Astrocyte of the cerebellum (primary cell): ENCODE measurements around the gene ZNHIT6.

ENCODE experiments used
- DNase-seq: peaks from one replicate; pipeline ENCODE4 v3.0.0-alpha.2; 2011; ENCODE audit warnings: low read depth
- H3K4me3 ChIP-seq: 2 replicates; pipeline ENCODE4 v1.5.1; 2011; ENCODE audit warnings: mild to moderate bottlenecking, low read depth, low read length, moderate library complexity
- in situ Hi-C: cut with HindIII; loops from 2 replicates; pipeline ENCODE4 v1.10.0; 2017; ENCODE audit warnings: low sequenced_read_pairs
- TF ChIP-seq, protein P1 (sequence below): IDR thresholded peaks from 2 replicates; pipeline ENCODE4 v1.5.1; 2012; ENCODE audit warnings: low read length, low read depth, moderate library complexity, mild to moderate bottlenecking; ENCODE audit errors: missing control alignments

ZNHIT6 gene, protein sequence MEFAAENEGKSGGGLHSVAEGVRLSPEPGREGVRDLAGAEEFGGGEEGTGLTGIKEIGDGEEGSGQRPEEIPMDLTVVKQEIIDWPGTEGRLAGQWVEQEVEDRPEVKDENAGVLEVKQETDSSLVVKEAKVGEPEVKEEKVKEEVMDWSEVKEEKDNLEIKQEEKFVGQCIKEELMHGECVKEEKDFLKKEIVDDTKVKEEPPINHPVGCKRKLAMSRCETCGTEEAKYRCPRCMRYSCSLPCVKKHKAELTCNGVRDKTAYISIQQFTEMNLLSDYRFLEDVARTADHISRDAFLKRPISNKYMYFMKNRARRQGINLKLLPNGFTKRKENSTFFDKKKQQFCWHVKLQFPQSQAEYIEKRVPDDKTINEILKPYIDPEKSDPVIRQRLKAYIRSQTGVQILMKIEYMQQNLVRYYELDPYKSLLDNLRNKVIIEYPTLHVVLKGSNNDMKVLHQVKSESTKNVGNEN

DNA sequence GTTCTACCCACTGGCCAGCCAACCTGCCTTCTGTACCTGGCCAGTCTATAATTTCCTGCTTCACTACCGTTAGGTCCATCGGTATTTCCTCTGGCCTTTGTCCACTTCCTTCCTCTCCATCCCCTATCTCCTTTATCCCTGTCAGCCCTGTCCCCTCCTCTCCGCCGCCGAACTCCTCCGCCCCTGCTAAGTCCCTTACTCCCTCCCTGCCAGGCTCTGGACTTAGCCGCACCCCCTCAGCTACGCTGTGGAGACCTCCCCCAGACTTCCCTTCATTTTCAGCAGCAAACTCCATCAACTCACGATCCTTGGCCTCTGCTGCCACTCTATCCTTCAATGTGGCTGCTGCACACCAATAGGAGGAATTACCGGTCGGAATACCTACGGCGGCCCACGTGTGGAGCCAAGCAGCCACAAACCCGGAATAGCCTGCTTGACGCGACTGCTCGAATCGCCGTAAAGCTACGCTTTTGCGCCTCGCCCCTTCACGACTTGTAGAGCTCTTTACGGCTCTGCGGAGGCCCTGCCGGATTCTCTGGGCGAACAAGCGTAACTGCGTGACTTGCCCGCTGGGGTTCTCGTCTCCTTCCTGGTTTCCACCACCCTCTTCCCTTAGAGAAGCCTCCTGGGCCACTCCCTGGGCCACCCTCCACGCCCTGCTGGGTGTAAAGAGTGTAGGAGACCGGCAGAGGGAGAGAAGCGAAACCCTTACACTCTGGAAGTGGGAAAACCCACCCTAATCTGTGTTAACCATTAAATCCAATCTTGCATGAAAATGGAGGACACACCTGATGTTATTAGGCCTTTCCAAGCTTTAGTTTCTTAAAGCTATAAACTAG, at the start of gene ZNHIT6:
ZNHIT6 (minus strand) TSS at position 444 of the 839 bp plus-strand sequence; CDS start at position 295, 149 bp downstream.
- in situ Hi-C loops, result loop anchor here (10.0 kb wide), 1 partner anchor 393 kb away; no protein-coding TSS in a partner anchor
- H3K4me3 ChIP-seq, result peak within 1 kb of the TSS; percentile 87
- peak; percentile 88 for DNase-seq
- TF ChIP-seq, protein P1, sequence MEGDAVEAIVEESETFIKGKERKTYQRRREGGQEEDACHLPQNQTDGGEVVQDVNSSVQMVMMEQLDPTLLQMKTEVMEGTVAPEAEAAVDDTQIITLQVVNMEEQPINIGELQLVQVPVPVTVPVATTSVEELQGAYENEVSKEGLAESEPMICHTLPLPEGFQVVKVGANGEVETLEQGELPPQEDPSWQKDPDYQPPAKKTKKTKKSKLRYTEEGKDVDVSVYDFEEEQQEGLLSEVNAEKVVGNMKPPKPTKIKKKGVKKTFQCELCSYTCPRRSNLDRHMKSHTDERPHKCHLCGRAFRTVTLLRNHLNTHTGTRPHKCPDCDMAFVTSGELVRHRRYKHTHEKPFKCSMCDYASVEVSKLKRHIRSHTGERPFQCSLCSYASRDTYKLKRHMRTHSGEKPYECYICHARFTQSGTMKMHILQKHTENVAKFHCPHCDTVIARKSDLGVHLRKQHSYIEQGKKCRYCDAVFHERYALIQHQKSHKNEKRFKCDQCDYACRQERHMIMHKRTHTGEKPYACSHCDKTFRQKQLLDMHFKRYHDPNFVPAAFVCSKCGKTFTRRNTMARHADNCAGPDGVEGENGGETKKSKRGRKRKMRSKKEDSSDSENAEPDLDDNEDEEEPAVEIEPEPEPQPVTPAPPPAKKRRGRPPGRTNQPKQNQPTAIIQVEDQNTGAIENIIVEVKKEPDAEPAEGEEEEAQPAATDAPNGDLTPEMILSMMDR, result peak; percentile 48

DNA sequence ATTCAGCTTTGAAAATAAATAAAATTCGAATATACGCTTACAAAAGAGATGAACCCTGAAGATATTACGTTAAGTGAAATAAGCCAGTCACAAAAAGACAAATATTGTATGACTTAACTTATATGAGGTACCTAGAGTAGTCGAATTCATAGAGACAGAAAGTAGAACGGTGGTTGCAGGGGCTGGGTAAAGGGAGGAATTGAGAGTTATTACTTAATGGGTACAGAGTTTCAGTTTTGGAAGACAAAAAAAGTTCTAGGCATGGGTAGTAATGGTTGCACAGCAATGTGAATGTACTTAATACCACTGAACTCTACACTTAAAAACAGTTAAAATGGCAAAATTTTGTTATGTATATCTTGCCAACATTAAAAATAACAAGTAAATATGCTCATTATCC, 48.6 kb upstream of the ZNHIT6 start:
- no peak for DNase-seq
- TF ChIP-seq, protein P1, result no peak
- in situ Hi-C loops, result no loop called here
- no peak overlapping the region for H3K4me3 ChIP-seq

DNA sequence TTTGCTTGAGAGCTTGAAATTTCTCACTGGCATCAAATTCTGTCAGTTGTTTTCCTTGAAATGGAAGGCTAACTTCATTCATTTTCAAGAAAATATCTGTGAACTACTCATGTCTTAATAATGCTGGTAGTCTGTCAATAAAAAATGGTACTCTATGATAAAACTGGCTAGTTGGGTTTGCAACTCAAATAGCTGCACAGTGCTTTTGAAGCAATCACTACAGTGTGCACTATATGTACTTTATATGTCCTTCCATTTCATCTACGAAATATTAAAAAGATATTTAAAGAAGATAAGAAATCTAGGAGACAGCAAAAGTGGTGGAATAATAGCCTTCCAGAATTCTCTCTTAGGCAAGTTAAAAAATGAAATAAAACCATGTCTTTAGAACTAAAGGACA, 39.9 kb upstream of the ZNHIT6 start:
- TF ChIP-seq, protein P1, result no peak
- DNase-seq, result no peak
- in situ Hi-C loops, result no loop called here
- H3K4me3 ChIP-seq, result no peak overlapping the region

DNA sequence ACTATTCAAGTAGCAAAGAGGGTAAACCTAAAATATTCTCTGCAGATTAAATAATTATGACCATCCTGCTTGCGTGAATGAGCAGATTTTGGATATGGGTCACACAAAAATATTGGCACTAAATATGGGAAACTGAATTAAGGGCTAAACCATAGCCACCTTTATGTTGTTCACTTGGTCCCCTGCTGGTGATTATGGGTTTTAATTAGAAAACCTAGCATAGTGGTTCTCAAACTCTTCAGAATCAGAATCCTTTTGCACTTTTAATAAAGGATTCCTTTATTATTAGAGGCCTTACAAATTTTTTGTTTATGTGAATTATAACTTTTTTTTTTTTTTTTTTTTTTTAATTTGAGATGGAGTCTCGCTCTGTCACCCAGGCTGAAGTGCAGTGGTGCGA, 38.5 kb upstream of the ZNHIT6 start:
- DNase-seq, result no peak
- no peak overlapping the region for H3K4me3 ChIP-seq
- in situ Hi-C loops, result no loop called here
- TF ChIP-seq, protein P1, result no peak

DNA sequence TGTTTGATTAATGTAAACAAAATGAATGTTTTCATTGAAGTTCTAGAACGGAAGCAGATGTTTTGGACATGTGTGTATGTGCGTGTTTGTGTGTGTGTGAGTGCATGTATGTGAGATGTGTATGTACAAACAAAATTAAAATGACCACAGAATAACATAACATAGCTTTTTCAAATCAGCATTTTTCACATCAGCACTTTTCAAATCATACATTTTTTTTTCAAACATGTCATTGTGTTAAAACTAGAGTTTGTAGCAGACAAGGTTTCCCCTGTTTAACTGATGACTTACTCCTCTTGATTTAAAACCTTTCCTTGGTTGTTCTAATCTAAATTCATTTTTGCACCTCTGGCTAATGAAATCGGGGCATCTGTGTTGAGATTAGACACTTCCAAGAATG, 35.6 kb upstream of the ZNHIT6 start:
- in situ Hi-C loops, result no loop called here
- no peak overlapping the region for H3K4me3 ChIP-seq
- TF ChIP-seq, protein P1, result no peak
- no peak for DNase-seq

DNA sequence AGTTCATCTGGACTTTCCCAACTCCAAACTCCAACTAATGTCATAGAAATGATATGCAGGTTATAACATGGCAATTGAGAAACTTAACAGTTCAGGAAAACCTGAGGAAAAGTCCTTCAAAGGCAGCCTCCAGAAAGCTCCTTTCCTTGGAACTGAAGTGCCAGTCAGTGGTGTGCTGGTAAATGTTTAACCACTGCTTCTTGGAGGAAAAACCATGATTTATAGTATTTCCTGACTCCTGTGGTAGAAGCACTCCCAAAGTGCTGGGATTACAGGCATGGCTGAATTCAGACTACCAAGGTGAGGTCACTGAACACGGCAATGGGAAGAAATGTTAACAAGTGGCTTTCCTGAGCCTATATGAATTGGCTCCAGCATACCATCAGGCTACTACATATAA, 26.7 kb upstream of the ZNHIT6 start:
- H3K4me3 ChIP-seq, result no peak overlapping the region
- no peak for DNase-seq
- in situ Hi-C loops, result no loop called here
- TF ChIP-seq, protein P1, result no peak
